Lung (tissue), 12 donors: Measurements from ENCODE around the gene COX6A2. TPM values are rescaled to one million over a fixed set of nuclear protein-coding genes. Genes with fewer than 3 reads are reported as not detected.

Experiments
- ATAC-seq: fragments of 200-7000 bp; cut with Tn5 transposase; one replicate; pipeline ENCODE4 v1.9.1; 2020; ENCODE audit warnings: moderate number of reproducible peaks; ENCODE audit not compliant: insufficient read depth, low FRiP score
- DNase-seq, 3 donors: peaks; one replicate each; pipeline ENCODE4 v3.0.0-alpha.2; 2013 to 2017
- H3K27ac ChIP-seq, 2 donors: one replicate each; pipeline ENCODE4 v1.5.1; 2013; ENCODE audit warnings: mild to moderate bottlenecking in 2 of 2, moderate library complexity in 2 of 2, control low read depth in 1 of 2, inconsistent platforms in 1 of 2, low read depth in 1 of 2, low read length in 1 of 2
- H3K27me3 ChIP-seq, 3 donors: one replicate each; pipeline ENCODE4 v1.5.1; 2013; ENCODE audit warnings: low read length in 2 of 3; ENCODE audit not compliant: control insufficient read depth in 3 of 3, insufficient read depth in 3 of 3
- H3K36me3 ChIP-seq, 4 donors: one replicate each; pipeline ENCODE4 v1.5.1; 2013; ENCODE audit warnings: low read length in 4 of 4, mild to moderate bottlenecking in 1 of 4, moderate library complexity in 1 of 4; ENCODE audit not compliant: control insufficient read depth in 4 of 4, insufficient read depth in 4 of 4
- H3K4me1 ChIP-seq, 5 donors: one replicate each; pipeline ENCODE4 v1.5.1; 2013; ENCODE audit warnings: low read length in 5 of 5, mild to moderate bottlenecking in 2 of 5, moderate library complexity in 1 of 5; ENCODE audit not compliant: control insufficient read depth in 5 of 5, insufficient read depth in 5 of 5
- H3K4me3 ChIP-seq: one replicate; pipeline ENCODE4 v1.5.1; 2013; ENCODE audit warnings: mild to moderate bottlenecking, control low read depth, moderate library complexity
- H3K9ac ChIP-seq, 2 donors: one replicate each; pipeline ENCODE4 v1.5.1; 2013; ENCODE audit warnings: low read length in 2 of 2, control low read depth in 1 of 2; ENCODE audit not compliant: insufficient read depth in 1 of 2
- H3K9me3 ChIP-seq, 4 donors: one replicate each; pipeline ENCODE4 v1.5.1; 2013; ENCODE audit warnings: low read length in 3 of 4, mild to moderate bottlenecking in 1 of 4, moderate library complexity in 1 of 4; ENCODE audit not compliant: control insufficient read depth in 4 of 4, insufficient read depth in 3 of 4
- WGBS, 2 donors: extraction: QIAGEN DNeasy Blood & Tissue Kit; methylation state at CpG; one replicate each; pipeline ENCODE4 v1.1.7; 2013; 5-methylcytosine and 5-hydroxymethylcytosine counted together
- polyA plus RNA-seq, 2 donors: library from polyadenylated mRNA; stranded (reverse); fragments of 200-250 nt; gene quantifications; one replicate each; pipeline ENCODE4 v1.2.1, GENCODE V29; 2013
- total RNA-seq, 2 donors: library from RNA; depleted of rRNA in 1 of 2; stranded (reverse); fragments of >200 nt in 1 of 2; gene quantifications; one replicate each; pipeline ENCODE4 v1.2.1, GENCODE V29; 2014 to 2021
- TF ChIP-seq, protein P1 (sequence below): IDR thresholded peaks from 2 replicates; pipeline ENCODE4 v1.5.1; 2012; ENCODE audit warnings: mild to moderate bottlenecking; ENCODE audit errors: control extremely low read depth, extremely low read depth
- donor health status: control.
- donor health status: control.
- donor health status: Bipolar disorder and iron deficiency.
- donor health status: healthy.
- donor health status: DM: yes; HTN: yes; CAD: no.

COX6A2 gene
- total and polyA plus RNA-seq, 4 donors, result not detected

GRCh38 chr16:31461201-31461920 lies 33.2 kb upstream of the COX6A2 start:
- TF ChIP-seq, protein P1, sequence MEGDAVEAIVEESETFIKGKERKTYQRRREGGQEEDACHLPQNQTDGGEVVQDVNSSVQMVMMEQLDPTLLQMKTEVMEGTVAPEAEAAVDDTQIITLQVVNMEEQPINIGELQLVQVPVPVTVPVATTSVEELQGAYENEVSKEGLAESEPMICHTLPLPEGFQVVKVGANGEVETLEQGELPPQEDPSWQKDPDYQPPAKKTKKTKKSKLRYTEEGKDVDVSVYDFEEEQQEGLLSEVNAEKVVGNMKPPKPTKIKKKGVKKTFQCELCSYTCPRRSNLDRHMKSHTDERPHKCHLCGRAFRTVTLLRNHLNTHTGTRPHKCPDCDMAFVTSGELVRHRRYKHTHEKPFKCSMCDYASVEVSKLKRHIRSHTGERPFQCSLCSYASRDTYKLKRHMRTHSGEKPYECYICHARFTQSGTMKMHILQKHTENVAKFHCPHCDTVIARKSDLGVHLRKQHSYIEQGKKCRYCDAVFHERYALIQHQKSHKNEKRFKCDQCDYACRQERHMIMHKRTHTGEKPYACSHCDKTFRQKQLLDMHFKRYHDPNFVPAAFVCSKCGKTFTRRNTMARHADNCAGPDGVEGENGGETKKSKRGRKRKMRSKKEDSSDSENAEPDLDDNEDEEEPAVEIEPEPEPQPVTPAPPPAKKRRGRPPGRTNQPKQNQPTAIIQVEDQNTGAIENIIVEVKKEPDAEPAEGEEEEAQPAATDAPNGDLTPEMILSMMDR, result no peak
- Histone ChIP-seq H3K27ac (no peak overlapping the region), H3K4me3 (no peak overlapping the region), H3K27me3 (no peaks in the 10 kb centered on the region), H3K4me1 (peaks cover 7 to 25% (median 12%) of the 10 kb centered on the region in 5 donors), H3K9ac (no peak overlapping the region), H3K9me3 (no peaks in the 10 kb centered on the region), H3K36me3 (peaks cover 3 to 31% (median 11%) of the 10 kb centered on the region in 4 donors)
- no peak for DNase-seq
- 92 to 94% methylated on average over 10 of the region's 10 CpGs for WGBS, 2 donors
- no peak for ATAC-seq

GRCh38 chr16:31460582-31461002 lies 32.4 kb upstream of the COX6A2 start:
- WGBS, 2 donors, result 55% methylated on average over 8 of the region's 8 CpGs
- Histone ChIP-seq H3K27ac (no peak overlapping the region), H3K4me3 (no peak overlapping the region), H3K9me3 (no peaks in the 10 kb centered on the region), H3K36me3 (peaks cover 0 to 23% (median 11%) of the 10 kb centered on the region in 4 donors), H3K4me1 (peaks cover 7 to 27% (median 13%) of the 10 kb centered on the region in 5 donors), H3K27me3 (no peaks in the 10 kb centered on the region), H3K9ac (peak overlapping the region in 1 of 2 donors; percentile 92)
- no peak for ATAC-seq
- DNase-seq, result peak in 2 of 3 donors; percentile 65 to 73
- TF ChIP-seq, protein P1, result peak; percentile 28

DNA sequence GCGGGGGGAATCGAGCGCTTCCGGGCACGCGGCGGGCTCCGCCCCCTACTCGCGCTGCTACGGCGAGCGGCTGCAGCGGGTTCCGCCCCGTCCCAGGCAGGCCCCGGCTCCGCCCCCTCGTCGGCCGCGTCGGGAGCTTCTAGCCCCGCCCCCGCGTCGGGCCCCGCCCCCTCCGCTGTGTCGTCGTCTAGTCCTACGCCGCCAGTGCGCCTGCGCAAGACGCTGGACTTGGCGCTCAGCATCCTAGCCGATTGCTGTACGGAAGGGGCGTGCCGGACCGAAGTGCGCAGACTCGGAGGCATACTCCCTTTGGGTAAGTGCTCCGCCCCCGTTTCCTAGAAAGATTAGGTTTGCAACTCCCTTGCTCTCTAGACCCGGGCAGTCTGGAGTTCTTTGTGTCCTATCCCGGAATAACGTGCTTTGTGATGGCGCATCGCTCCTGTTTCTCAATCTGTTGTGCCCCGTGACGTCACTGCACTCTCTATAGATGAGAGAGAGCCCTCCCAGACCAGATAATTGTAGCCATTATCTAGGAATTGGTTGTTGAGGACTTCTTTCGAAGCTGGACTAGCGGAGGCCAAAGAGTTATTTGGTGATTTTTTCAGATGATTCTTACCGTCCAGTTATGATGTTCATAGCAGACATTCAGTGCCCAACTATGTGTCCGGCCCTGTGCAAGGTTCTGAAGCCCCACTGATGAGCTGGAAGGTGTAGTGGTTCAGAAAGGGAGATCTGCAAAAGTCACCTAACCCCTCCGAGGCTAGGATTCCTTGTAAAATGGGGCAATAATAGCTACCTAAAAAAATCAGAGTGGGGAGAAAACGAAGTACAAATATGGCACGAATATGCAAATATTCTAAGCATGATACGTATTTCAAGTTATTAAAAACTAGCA lies 31.8 kb upstream of the COX6A2 start:
- TF ChIP-seq, protein P1, result no peak
- Histone ChIP-seq H3K9me3 (no peaks in the 10 kb centered on the region), H3K4me3 (peak overlapping the region; percentile 77), H3K36me3 (peaks cover 0 to 19% (median 10%) of the 10 kb centered on the region in 4 donors), H3K4me1 (peaks cover 7 to 28% (median 13%) of the 10 kb centered on the region in 5 donors), H3K9ac (peak overlapping the region; percentile 85 to 92), H3K27ac (peak overlapping the region; percentile 99 to 100), H3K27me3 (no peaks in the 10 kb centered on the region)
- WGBS, 2 donors, result 3 to 4% methylated on average over 57 to 61 of the region's 61 CpGs
- DNase-seq, result peak; percentile 100
- ATAC-seq, result peak; percentile 94
